K562 (cell line): ENCODE data around the gene RETSAT. TPM values are rescaled to one million over a fixed set of nuclear protein-coding genes. Genes with fewer than 3 reads are reported as not detected.
A peak's percentile ranks its signal among the peaks of the same experiment; 100 is the strongest.

Experiments used
- ARID3B ChIP-seq: fragments of 250-450 bp; sonication (Bioruptor Pico); IDR thresholded peaks from 2 replicates; pipeline ENCODE4 v1.4.0; 2020; ENCODE audit warnings: borderline replicate concordance
- ATF1 ChIP-seq, 2 experiments: fragments of 450-650 bp in 1 of 2; IDR thresholded peaks; 2 replicates each; pipeline ENCODE4 v1.6.1; 2016; ENCODE audit warnings: missing compliant biosample characterization in 1 of 2, missing genetic modification characterization in 1 of 2
- BCLAF1 ChIP-seq, 2 experiments: fragments of 450-650 bp in 1 of 2; IDR thresholded peaks; 2 replicates each; pipeline ENCODE4 v1.6.1; 2011 to 2017; ENCODE audit warnings: low read depth in 2 of 2, antibody characterized with exemption in 1 of 2, borderline replicate concordance in 1 of 2, low read length in 1 of 2, mild to moderate bottlenecking in 1 of 2, mixed read lengths in 1 of 2; ENCODE audit not compliant: control insufficient read depth in 1 of 2
- BRD9 ChIP-seq: fragments of 450-650 bp; IDR thresholded peaks from 2 replicates; pipeline ENCODE4 v1.6.1; 2018; ENCODE audit warnings: low read depth; ENCODE audit not compliant: partially characterized antibody
- BRF2 ChIP-seq: IDR thresholded peaks from 3 replicates; pipeline ENCODE4 v1.6.1; 2011; ENCODE audit warnings: borderline replicate concordance, mild to moderate bottlenecking; ENCODE audit not compliant: insufficient read length, insufficient read depth
- CREB3 ChIP-seq: fragments of 450-650 bp; conservative IDR thresholded peaks from 2 replicates; pipeline ENCODE4 v1.6.1; 2016; ENCODE audit warnings: missing genetic modification characterization, low read depth, mild to moderate bottlenecking, missing compliant biosample characterization, moderate library complexity
- MBD2 ChIP-seq: sonication (generic); IDR thresholded peaks from 2 replicates; pipeline ENCODE4 v1.6.1; 2016; ENCODE audit warnings: low read depth, borderline replicate concordance
- NFE2 ChIP-seq: IDR thresholded peaks from 2 replicates; pipeline ENCODE4 v1.6.1; 2014; ENCODE audit warnings: antibody characterized with exemption, low read depth
- NFIX ChIP-seq: fragments of 250-450 bp; sonication (Bioruptor Pico); IDR thresholded peaks from 2 replicates; pipeline ENCODE4 v1.4.0; 2020; ENCODE audit warnings: low read depth, mild to moderate bottlenecking, moderate library complexity
- NRF1 ChIP-seq, 2 experiments: fragments of 450-650 bp; IDR thresholded peaks in 1 of 2; conservative IDR thresholded peaks in 1 of 2; 2 replicates each; pipeline ENCODE4 v1.6.1; 2014; ENCODE audit warnings: mild to moderate bottlenecking in 2 of 2
- PHB2 ChIP-seq: fragments of 450-650 bp; IDR thresholded peaks from 2 replicates; pipeline ENCODE4 v1.6.1; 2017; ENCODE audit warnings: low read depth
- PHF8 ChIP-seq: fragments of 200-600 bp; sonication (generic); IDR thresholded peaks from 2 replicates; pipeline ENCODE4 v1.6.1; 2012; ENCODE audit warnings: mixed run types, mild to moderate bottlenecking, inconsistent platforms, low read length, moderate library complexity, borderline replicate concordance
- RBM39 ChIP-seq: fragments of 200-400 bp; formaldehyde crosslinking; optimal IDR thresholded peaks from 2 replicates; pipeline ENCODE3; 2018; ENCODE audit warnings: low read depth, low read length
- RCOR1 ChIP-seq, 2 experiments: IDR thresholded peaks; 2 replicates each; pipeline ENCODE4 v1.6.1; 2012; ENCODE audit warnings: low read depth in 2 of 2, low read length in 2 of 2, borderline replicate concordance in 1 of 2, improper control_type of control experiment in 1 of 2
- SREBF1 ChIP-seq: fragments of 150-350 bp; IDR thresholded peaks from 2 replicates; pipeline ENCODE4 v1.6.1; 2014; ENCODE audit warnings: antibody characterized with exemption, low read depth, low read length, borderline replicate concordance
- USF2 ChIP-seq: sonication (generic); formaldehyde crosslinking; IDR thresholded peaks from 2 replicates; pipeline ENCODE4 v1.5.0; 2020; ENCODE audit warnings: missing genetic modification reagents
- ZNF224 ChIP-seq: sonication (generic); formaldehyde crosslinking; IDR thresholded peaks from 2 replicates; pipeline ENCODE4 v1.8.0; 2022; ENCODE audit warnings: mild to moderate bottlenecking, missing genetic modification reagents
- ZNF780A ChIP-seq: fragments of 250-450 bp; sonication (Bioruptor Pico); IDR thresholded peaks from 2 replicates; pipeline ENCODE4 v1.5.0; 2021; ENCODE audit warnings: mild to moderate bottlenecking
- polyA plus RNA-seq, 8 experiments: library from polyadenylated mRNA; depleted of rRNA in 4 of 8; stranded (reverse) in 5 of 8; unstranded in 3 of 8; fragments of >200 nt; fragmentation: Nextera tagmentation in 2 of 8; fragmentation: Illumina TruSeq in 1 of 8; extraction: Ambion mirVana in 2 of 8; extraction: Trizol in 1 of 8; gene quantifications; 2 replicates each; pipeline versions ENCODE4 v1.2.1 to v1.2.3, GENCODE V29; 2011 to 2014; ENCODE audit warnings: inconsistent platforms in 1 of 8, missing spikeins in 1 of 8
- total RNA-seq, 7 experiments: library from RNA; depleted of rRNA in 6 of 7; stranded (reverse); fragments of >200 nt in 6 of 7; fragmentation: Illumina TruSeq in 2 of 7; extraction: Trizol in 2 of 7; gene quantifications; 2 replicates each; pipeline versions ENCODE4 v1.2.1 to v1.2.3, GENCODE V29; 2011 to 2021; ENCODE audit warnings: low replicate concordance in 1 of 7

The RETSAT gene
- total and polyA plus RNA-seq, 9 of the 15 experiments (the other 6 are each of a cell fraction or from before 2014, with no cell fraction given) = 1.9 to 21.6 (median 16.5) TPM

GRCh38 chr2:85327822-85328617 is 26.3 kb downstream of the RETSAT start, which contains the start of gene TGOLN2 (continued):
- TF ChIP-seq BRF2 (no peak), ZNF224 (no peak), PHF8 (peak; percentile 97), ARID3B (no peak), MBD2 (peak; percentile 82; the same call in 1 of the 2 replicates), BCLAF1 (IDR thresholded peaks at IDR 0.05; ENCODE audit: borderline replicate concordance in 1 of 2, control insufficient read depth in 1 of 2, low read depth in 2 of 2, low read length in 1 of 2) (no peak), USF2 (no peak), PHB2 (no peak), RCOR1 (IDR thresholded peaks at IDR 0.05; ENCODE audit: borderline replicate concordance in 1 of 2, low read depth in 2 of 2, low read length in 2 of 2) (peak in 1 of 2 experiments; percentile 38; a peak in 2 of 4 replicates), SREBF1 (no peak), ZNF780A (CRISPR knock-in tag) (no peak), NRF1 (conservative IDR thresholded peaks at IDR 0.05 in 1 of 2, IDR thresholded peaks at IDR 0.05 in 1 of 2) (peak; percentile 82 to 86), RBM39 (no peak), NFIX (CRISPR knock-in tag) (no peak), NFE2 (peak; percentile 20; the same call in 1 of the 2 replicates), BRD9 (peak; percentile 77), ATF1 (CRISPR knock-in tag; IDR thresholded peaks at IDR 0.05) (no peak), ATF1 (tag; IDR thresholded peaks at IDR 0.05) (peak; percentile 95), CREB3 (tag) (no peak)
